ENCODE results near the gene NUDT16. TPM values are rescaled to one million over a fixed set of nuclear protein-coding genes. Genes with fewer than 3 reads are reported as not detected.
"Not testable (repeated sequence)": the region's sequence is repeated elsewhere in the genome, so short reads cannot be mapped to it uniquely, and the experiment has no call there.

Gene NUDT16
- total RNA-seq, 1 donor = 7.3 TPM

DNA sequence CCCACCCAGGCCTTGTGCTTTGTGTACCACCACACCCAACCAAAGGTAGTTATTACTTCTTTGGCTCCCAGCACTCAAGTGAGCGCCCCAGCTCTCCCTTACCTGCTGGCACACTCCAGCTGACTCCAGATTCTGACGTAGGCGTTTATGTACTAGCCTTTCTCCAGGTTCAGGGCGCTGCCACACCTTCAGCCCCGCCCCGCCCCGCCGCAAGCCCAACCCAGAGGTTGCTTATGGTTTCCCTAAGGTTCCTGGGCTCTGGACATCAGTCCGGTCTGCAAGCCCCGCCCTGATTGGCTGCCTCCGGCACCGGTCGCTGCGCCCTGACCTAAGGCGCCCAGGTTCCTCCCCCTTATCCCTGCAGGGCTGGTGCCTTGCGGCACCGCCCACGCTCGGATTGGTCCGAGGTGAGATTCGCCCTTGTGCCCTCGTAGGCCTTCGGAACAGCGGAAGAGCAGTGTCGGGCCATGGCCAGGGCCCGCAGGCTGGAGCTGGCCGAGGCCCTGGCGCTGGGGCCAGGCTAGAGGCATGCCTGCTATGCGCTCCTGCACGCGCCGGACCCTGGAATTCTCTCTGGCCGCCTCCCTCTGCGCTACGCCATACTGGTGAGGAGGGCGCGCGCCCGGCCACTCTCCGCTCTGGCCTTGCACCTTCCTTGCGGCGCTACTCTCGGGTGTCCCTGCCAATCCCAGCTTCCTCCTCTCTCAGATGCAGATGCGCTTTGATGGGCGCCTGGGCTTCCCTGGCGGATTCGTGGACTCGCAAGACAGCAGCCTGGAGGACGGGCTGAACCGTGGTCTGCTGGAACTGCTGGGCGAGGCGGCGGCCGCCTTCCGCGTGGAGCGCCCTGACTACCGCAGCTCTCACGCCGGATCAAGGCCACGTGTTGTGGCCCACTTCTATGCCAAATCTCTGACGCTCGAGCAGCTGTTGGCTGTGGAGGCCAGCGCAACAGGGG, 19.8 kb upstream of the NUDT16 start:
- peak overlapping the region; percentile 58 for H3K4me3 ChIP-seq (ENCODE audit: low read depth, low read length)
- TF ChIP-seq, protein P1, sequence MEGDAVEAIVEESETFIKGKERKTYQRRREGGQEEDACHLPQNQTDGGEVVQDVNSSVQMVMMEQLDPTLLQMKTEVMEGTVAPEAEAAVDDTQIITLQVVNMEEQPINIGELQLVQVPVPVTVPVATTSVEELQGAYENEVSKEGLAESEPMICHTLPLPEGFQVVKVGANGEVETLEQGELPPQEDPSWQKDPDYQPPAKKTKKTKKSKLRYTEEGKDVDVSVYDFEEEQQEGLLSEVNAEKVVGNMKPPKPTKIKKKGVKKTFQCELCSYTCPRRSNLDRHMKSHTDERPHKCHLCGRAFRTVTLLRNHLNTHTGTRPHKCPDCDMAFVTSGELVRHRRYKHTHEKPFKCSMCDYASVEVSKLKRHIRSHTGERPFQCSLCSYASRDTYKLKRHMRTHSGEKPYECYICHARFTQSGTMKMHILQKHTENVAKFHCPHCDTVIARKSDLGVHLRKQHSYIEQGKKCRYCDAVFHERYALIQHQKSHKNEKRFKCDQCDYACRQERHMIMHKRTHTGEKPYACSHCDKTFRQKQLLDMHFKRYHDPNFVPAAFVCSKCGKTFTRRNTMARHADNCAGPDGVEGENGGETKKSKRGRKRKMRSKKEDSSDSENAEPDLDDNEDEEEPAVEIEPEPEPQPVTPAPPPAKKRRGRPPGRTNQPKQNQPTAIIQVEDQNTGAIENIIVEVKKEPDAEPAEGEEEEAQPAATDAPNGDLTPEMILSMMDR (IDR thresholded peaks at IDR 0.05; ENCODE audit: insufficient read depth, low read depth, low read length) = no peak
- DNase-seq (ENCODE audit: low read depth) = peak; percentile 53

DNA sequence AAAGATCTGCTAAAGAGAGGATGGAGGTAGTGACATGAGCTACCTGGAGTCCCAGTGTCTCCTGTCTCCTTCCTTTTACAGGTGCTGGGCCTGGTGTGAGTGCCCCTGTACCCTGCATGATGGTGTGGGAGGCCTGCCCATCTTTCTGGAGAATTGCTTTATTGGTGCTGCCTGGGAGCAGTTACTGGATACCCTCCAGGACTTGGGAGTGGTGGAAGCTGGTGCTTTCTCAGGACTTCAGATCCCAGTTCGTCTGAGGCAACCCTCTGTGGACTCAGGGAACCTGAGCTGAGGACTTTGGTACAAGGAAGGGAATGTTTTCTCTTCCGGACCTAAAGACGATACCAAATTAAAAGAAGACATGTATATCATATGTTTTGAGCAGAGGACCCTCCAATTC, 18.3 kb upstream of the NUDT16 start:
- no peak for DNase-seq (ENCODE audit: low read depth)
- H3K4me3 ChIP-seq (ENCODE audit: low read depth, low read length) = no peak overlapping the region
- TF ChIP-seq, protein P1 (IDR thresholded peaks at IDR 0.05; ENCODE audit: insufficient read depth, low read depth, low read length) = no peak

DNA sequence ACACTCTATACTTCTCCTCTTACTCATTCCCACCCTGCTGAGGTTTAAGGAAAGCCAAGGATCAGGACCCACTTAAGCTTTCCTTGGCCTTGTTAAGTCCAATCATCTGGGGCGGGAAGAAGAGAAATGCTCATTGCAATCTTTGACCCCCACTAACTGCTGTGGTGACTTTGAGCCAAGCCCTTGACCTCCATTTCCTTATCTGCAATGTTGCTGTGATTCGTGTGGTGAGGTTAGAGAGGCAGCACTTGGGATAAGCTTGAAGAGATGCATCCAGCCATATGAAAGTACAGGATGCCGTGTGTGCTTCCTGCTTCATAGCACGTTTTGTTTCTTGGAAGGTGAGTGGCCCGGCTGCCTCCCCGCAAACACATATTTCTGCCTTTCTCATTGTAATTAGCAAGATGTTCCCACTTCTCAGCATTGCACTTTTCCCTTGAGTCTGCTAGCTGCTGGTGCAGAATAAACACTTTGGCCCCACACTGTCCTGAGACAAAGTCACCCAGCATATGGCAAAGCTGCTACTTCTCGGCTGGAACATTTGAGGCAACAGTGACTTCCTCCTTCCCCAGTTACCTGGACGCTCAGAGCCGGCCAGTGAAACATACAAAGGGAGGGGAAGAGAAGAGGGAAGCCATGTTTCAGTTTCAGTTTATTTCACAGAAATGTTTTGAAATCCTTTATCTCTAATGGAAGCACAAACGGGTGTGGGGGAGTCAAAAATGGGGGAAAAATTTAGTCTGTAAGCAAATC, 10.5 kb upstream of the NUDT16 start:
- DNase-seq (ENCODE audit: low read depth) = no peak
- TF ChIP-seq, protein P1 (IDR thresholded peaks at IDR 0.05; ENCODE audit: insufficient read depth, low read depth, low read length) = no peak
- no peak overlapping the region for H3K4me3 ChIP-seq (ENCODE audit: low read depth, low read length)

DNA sequence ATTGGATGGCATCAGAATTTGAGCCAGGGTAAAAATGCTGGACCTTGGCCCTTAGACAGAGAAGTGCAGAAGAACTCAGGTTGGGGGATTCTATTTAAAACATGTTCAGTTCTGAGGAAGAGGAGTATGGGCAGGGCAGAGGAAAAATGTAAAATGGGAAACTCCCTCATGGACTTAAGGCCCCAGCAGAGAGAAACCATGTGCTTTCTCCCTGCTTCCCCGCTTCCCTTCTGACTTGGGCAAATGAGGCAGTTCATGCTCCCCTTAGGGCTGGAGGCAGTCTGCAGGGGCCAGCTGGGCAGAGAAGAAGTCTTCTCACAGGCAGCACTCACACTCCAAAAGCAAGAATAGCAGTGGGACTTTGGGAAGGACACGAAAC, 9.9 kb upstream of the NUDT16 start:
- no peak for DNase-seq (ENCODE audit: low read depth)
- H3K4me3 ChIP-seq (ENCODE audit: low read depth, low read length) = no peak overlapping the region
- TF ChIP-seq, protein P1 (IDR thresholded peaks at IDR 0.05; ENCODE audit: insufficient read depth, low read depth, low read length) = no peak

DNA sequence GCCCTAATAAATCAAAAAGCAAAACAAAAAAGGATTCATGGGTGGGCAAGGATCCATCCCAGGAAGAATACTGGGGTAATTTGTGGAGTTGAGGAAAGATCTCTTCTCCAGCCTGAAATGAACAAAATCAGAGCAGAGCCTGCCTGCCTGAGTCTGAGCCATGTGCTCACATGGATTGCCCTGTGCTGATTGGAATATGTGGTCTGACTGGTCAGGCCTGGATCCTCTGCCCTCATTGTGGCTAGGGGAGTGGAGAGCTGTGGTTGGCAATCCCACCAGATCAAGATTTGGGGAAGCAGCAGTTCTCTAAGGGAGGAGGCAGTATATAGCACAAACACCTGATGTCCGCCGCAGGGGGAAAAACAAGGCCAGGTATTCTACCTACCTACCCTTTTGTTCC, 6.8 kb upstream of the NUDT16 start:
- TF ChIP-seq, protein P1 (IDR thresholded peaks at IDR 0.05; ENCODE audit: insufficient read depth, low read depth, low read length) = no peak
- DNase-seq (ENCODE audit: low read depth) = no peak
- no peak overlapping the region for H3K4me3 ChIP-seq (ENCODE audit: low read depth, low read length)

DNA sequence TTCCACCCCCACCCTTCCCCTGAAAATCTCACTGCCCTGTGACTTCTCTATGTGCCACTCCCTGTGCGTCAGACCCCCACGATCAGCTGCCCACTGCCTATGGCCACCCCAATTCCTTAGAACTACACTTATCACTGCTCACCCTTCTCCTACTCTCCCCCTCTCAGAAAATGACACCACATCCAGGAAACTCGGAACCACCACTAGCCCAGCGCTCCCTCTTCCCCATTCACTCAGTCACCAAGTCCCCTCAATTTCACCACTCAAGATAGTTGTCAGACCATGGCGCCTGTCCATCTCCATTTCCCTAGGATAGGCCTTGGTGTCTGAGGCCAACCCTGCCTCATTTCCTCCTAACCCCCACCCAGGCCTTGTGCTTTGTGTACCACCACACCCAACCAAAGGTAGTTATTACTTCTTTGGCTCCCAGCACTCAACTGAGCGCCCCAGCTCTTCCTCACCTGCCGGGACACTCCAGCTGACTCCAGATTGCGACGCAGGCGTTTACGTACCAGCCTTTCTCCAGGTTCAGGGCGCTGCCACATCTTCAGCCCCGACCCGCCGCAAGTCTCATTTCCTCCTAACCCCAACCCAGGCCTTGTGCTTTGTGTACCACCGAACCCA, 641 bp upstream of the NUDT16 start:
- H3K4me3 ChIP-seq (ENCODE audit: low read depth, low read length) = peak overlapping the region; percentile 94
- DNase-seq (ENCODE audit: low read depth) = not testable (repeated sequence)
